Type B pancreatic cell (in vitro differentiated cells): ENCODE data around the gene PPP1R14D. TPM values are rescaled to one million over a fixed set of nuclear protein-coding genes. Genes with fewer than 3 reads are reported as not detected.

Experiments
- DNase-seq: peaks from one replicate; pipeline ENCODE4 v3.0.0; 2021; ENCODE audit warnings: mixed read lengths; ENCODE audit not compliant: unreplicated experiment; ENCODE audit errors: extremely low spot score
- H3K27ac Mint-ChIP-seq: 2 replicates; pipeline ENCODE4 v1.8.0; 2021; ENCODE audit warnings: mild to moderate bottlenecking, mixed read lengths
- H3K27me3 Mint-ChIP-seq: 2 replicates; pipeline ENCODE4 v1.8.0; 2021; ENCODE audit warnings: mixed read lengths
- H3K36me3 Mint-ChIP-seq: 2 replicates; pipeline ENCODE4 v1.8.0; 2021; ENCODE audit warnings: mixed read lengths
- H3K4me1 Mint-ChIP-seq: one replicate; pipeline ENCODE4 v1.8.0; 2021; ENCODE audit warnings: mixed read lengths; ENCODE audit not compliant: unreplicated experiment
- H3K4me3 Mint-ChIP-seq: 2 replicates; pipeline ENCODE4 v1.8.0; 2021; ENCODE audit warnings: mild to moderate bottlenecking, mixed read lengths
- H3K9me3 Mint-ChIP-seq: 2 replicates; pipeline ENCODE4 v1.8.0; 2021; ENCODE audit warnings: mixed read lengths
- total RNA-seq: library from RNA; stranded (reverse); gene quantifications from 2 replicates; pipeline ENCODE4 v1.2.1, GENCODE V29; 2021; ENCODE audit warnings: low replicate concordance
- TF ChIP-seq, protein P1 (sequence below): fragments of 200-600 bp; sonication (generic); conservative IDR thresholded peaks from 2 replicates; pipeline ENCODE4 v1.5.0; 2021; ENCODE audit warnings: antibody characterized with exemption, mild to moderate bottlenecking

Gene PPP1R14D
- total RNA-seq, 1 donor from 2014 or later = 0.70 TPM

GRCh38 chr15:40803688-40804087, 24.8 kb downstream of the PPP1R14D start:
- DNase-seq = no peak
- H3K27me3 Mint-ChIP-seq = no peaks in the 10 kb centered on the region
- no peaks in the 10 kb centered on the region for H3K9me3 Mint-ChIP-seq
- H3K27ac Mint-ChIP-seq = no peak overlapping the region
- TF ChIP-seq, protein P1, sequence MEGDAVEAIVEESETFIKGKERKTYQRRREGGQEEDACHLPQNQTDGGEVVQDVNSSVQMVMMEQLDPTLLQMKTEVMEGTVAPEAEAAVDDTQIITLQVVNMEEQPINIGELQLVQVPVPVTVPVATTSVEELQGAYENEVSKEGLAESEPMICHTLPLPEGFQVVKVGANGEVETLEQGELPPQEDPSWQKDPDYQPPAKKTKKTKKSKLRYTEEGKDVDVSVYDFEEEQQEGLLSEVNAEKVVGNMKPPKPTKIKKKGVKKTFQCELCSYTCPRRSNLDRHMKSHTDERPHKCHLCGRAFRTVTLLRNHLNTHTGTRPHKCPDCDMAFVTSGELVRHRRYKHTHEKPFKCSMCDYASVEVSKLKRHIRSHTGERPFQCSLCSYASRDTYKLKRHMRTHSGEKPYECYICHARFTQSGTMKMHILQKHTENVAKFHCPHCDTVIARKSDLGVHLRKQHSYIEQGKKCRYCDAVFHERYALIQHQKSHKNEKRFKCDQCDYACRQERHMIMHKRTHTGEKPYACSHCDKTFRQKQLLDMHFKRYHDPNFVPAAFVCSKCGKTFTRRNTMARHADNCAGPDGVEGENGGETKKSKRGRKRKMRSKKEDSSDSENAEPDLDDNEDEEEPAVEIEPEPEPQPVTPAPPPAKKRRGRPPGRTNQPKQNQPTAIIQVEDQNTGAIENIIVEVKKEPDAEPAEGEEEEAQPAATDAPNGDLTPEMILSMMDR = no peak
- peaks cover 25% of the 10 kb centered on the region for H3K4me1 Mint-ChIP-seq
- peaks cover 21% of the 10 kb centered on the region for H3K36me3 Mint-ChIP-seq
- H3K4me3 Mint-ChIP-seq = no peak overlapping the region

- H3K27ac Mint-ChIP-seq = no peak overlapping the region
- TF ChIP-seq, protein P1 = no peak
- peaks cover 26% of the 10 kb centered on the region for H3K36me3 Mint-ChIP-seq
- peaks cover 25% of the 10 kb centered on the region for H3K4me1 Mint-ChIP-seq
- H3K4me3 Mint-ChIP-seq = no peak overlapping the region
- no peak for DNase-seq
- no peaks in the 10 kb centered on the region for H3K27me3 Mint-ChIP-seq
- H3K9me3 Mint-ChIP-seq = no peaks in the 10 kb centered on the region
These were observed 25.4 kb downstream of the PPP1R14D start for GRCh38 chr15:40803076-40803475.

- no peak for DNase-seq
- H3K9me3 Mint-ChIP-seq = no peaks in the 10 kb centered on the region
- peak overlapping the region; percentile 88 for H3K27ac Mint-ChIP-seq
- TF ChIP-seq, protein P1 = no peak
- H3K27me3 Mint-ChIP-seq = no peaks in the 10 kb centered on the region
- no peak overlapping the region for H3K4me3 Mint-ChIP-seq
- peaks cover 25% of the 10 kb centered on the region for H3K36me3 Mint-ChIP-seq
- peaks cover 29% of the 10 kb centered on the region for H3K4me1 Mint-ChIP-seq
These were observed 29.0 kb downstream of the PPP1R14D start for GRCh38 chr15:40799523-40799922.

DNA sequence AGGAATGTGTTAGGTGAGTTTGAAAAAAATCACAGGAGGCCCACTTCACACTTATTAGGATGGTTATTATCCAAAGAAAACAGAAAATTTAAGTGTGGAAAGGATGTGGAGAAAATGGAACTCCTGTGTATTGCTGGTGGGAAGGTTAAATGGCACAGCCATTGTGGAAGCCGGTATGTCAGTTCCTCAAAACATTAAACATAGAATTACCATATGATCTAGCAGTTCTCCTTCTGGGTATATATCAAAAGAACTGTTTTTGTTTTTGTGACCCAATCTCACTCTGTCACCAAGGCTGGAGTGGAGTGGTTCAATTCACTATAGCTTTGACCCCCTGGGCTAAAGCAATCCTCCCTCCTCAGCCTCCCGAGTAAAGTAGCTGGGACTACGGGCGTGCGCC, 32.0 kb downstream of the PPP1R14D start:
- H3K27ac Mint-ChIP-seq = peak overlapping the region; percentile 83
- DNase-seq = no peak
- TF ChIP-seq, protein P1 = no peak
- H3K36me3 Mint-ChIP-seq = peaks cover 32% of the 10 kb centered on the region
- H3K4me1 Mint-ChIP-seq = peaks cover 34% of the 10 kb centered on the region
- peak overlapping the region; percentile 54 for H3K4me3 Mint-ChIP-seq
- no peaks in the 10 kb centered on the region for H3K9me3 Mint-ChIP-seq
- no peaks in the 10 kb centered on the region for H3K27me3 Mint-ChIP-seq

DNA sequence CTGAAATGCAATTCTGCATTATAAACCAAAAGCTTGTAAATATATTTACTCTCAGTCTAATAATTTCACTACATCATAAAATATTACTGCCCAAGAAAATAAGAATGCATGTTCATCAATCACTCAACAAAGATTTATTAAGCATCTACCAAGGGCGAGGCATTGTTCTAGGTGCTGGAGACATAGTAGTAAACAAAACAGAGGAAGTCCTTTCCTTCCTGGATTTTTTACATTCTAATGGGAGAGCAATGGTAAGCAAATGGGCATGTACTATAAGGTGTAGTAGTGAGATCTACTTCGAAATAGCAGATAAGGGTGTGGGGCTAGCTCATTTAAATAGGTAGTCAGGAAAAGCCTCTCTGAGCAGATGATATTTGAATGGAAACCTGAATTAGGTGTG, 32.5 kb downstream of the PPP1R14D start:
- Mint-ChIP-seq H3K27me3 (no peaks in the 10 kb centered on the region), H3K36me3 (peaks cover 30% of the 10 kb centered on the region), H3K27ac (peak overlapping the region; percentile 83), H3K4me3 (peak overlapping the region; percentile 54), H3K9me3 (no peaks in the 10 kb centered on the region), H3K4me1 (peaks cover 32% of the 10 kb centered on the region)
- DNase-seq = no peak
- TF ChIP-seq, protein P1 = no peak
